Subcutaneous adipose tissue (tissue), 4 donors: ENCODE results near the gene PTPN18. TPM values are rescaled to one million over a fixed set of nuclear protein-coding genes. Genes with fewer than 3 reads are reported as not detected.

Experiments used
- total RNA-seq, 4 donors: library from RNA; depleted of rRNA; stranded (reverse); fragments of >200 nt; gene quantifications; one replicate each; pipeline ENCODE4 v1.1.0, GENCODE V29; 2016
- TF ChIP-seq, protein P1 (sequence below): fragments of 450-650 bp; IDR thresholded peaks from one replicate; pipeline ENCODE4 v1.5.1; 2016; ENCODE audit warnings: low read depth, mild to moderate bottlenecking, control low read depth, antibody characterized with exemption, moderate library complexity

The PTPN18 gene, protein sequence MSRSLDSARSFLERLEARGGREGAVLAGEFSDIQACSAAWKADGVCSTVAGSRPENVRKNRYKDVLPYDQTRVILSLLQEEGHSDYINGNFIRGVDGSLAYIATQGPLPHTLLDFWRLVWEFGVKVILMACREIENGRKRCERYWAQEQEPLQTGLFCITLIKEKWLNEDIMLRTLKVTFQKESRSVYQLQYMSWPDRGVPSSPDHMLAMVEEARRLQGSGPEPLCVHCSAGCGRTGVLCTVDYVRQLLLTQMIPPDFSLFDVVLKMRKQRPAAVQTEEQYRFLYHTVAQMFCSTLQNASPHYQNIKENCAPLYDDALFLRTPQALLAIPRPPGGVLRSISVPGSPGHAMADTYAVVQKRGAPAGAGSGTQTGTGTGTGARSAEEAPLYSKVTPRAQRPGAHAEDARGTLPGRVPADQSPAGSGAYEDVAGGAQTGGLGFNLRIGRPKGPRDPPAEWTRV
- total RNA-seq: 10 to 100 TPM; 29.2 to 64.3 (median 58.7) TPM

- TF ChIP-seq, protein P1, sequence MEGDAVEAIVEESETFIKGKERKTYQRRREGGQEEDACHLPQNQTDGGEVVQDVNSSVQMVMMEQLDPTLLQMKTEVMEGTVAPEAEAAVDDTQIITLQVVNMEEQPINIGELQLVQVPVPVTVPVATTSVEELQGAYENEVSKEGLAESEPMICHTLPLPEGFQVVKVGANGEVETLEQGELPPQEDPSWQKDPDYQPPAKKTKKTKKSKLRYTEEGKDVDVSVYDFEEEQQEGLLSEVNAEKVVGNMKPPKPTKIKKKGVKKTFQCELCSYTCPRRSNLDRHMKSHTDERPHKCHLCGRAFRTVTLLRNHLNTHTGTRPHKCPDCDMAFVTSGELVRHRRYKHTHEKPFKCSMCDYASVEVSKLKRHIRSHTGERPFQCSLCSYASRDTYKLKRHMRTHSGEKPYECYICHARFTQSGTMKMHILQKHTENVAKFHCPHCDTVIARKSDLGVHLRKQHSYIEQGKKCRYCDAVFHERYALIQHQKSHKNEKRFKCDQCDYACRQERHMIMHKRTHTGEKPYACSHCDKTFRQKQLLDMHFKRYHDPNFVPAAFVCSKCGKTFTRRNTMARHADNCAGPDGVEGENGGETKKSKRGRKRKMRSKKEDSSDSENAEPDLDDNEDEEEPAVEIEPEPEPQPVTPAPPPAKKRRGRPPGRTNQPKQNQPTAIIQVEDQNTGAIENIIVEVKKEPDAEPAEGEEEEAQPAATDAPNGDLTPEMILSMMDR: no peak
These were observed at the start of gene PTPN18 for GRCh38 chr2:130355578-130356431. PTPN18 (plus strand) TSS chr2:130356056; CDS start chr2:130356108, 52 bp downstream.

DNA sequence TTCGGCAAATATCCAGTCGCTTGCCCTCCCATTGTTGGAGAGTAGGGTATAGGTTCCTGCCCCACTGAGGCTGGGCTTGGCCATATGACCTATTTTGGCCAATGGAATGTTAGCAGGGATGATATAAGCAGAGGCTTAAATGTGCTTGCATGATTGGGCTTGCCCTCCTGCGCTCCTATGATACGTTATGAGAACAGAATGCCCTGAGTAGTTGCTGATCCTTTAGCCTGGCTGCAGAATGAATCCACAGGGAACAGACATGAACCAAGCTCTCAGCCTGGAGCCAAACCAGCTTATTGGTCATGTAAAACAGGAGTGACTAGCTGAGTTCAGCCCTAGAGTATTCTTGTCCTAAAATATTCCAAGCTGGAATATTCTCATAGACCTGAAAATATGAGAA lies 48.0 kb upstream of the PTPN18 start:
- TF ChIP-seq, protein P1: no peak

GRCh38 chr2:130310881-130311280 lies 45.0 kb upstream of the PTPN18 start:
- TF ChIP-seq, protein P1: no peak

DNA sequence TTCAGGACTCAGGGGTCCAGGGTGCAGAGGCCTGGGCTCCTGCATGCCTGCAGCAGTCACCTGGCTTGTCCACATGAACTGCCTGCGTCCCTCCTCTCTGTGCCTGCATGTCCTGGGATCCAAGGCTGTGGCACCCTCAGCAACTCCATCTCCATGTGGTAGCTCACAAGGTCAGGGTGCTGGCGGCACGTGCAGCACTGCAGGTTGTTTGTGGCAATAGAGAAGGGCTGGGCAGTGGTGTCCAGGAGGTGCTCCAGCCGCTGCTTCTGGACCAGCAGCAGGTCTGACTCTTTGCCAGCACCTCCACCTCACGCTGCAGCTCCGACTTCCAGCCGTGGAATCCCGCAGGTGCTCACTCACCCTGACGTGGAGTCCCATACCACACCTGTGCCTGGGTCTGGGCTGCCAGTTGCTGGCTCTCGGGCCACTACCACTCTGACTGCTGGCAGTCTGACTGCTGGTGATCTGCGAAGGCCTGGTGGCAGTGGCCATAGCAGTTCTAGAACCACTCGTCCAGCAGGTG lies 42.0 kb upstream of the PTPN18 start:
- TF ChIP-seq, protein P1: no peak

GRCh38 chr2:130314377-130314776 lies 41.5 kb upstream of the PTPN18 start:
- TF ChIP-seq, protein P1: no peak

- TF ChIP-seq, protein P1: no peak
These were observed 39.3 kb upstream of the PTPN18 start for GRCh38 chr2:130316596-130316995.

DNA sequence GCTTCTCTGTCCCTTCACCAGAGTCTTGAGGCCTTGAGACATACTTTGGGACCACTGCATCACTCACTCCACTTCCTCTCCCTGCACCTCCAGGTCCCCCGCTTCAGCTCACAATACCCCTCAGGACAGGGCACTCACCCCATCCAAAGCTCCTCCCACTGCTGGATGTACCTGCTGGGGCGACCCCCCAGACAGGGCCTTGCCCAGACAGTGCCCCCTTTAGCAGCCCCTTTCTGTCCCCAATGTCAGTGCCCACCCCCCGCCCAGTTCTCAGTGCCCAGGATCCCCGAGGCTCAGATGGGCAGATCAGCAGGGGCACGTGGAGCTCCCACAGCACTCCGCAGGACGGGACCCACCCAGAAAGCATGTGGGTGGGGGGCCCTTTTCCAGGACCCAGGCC lies 37.0 kb upstream of the PTPN18 start:
- TF ChIP-seq, protein P1: no peak
